GM18508 (cell line): ENCODE measurements around the gene CPS1.

Experiments used
- ATAC-seq: cut with Tn5 transposase; IDR thresholded peaks from one replicate; pipeline ENCODE4 v1.9.1; 2021; ENCODE audit warnings: moderate number of reproducible peaks; ENCODE audit not compliant: insufficient read depth, unreplicated experiment

The CPS1 gene

DNA sequence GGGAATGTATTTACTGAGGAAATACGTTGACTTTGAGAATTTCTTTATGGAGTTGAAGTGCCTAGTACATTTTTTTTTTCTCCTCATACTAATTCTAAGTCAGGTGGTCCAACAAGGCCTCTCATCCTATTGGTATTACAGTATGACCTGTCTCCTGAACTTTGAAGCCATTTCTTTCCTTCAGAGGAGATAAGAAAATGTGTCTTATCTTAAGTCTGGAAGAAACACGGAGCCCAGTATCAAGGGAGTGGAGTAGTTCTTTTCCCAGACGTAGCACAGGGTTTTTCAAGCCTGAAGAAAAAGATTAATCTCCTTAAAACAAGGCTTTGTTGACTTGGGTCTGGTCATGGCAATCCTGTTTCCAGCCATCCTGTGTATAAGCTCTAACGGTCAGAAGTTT is 11.6 kb upstream of the CPS1 start:
- no peak for ATAC-seq

DNA sequence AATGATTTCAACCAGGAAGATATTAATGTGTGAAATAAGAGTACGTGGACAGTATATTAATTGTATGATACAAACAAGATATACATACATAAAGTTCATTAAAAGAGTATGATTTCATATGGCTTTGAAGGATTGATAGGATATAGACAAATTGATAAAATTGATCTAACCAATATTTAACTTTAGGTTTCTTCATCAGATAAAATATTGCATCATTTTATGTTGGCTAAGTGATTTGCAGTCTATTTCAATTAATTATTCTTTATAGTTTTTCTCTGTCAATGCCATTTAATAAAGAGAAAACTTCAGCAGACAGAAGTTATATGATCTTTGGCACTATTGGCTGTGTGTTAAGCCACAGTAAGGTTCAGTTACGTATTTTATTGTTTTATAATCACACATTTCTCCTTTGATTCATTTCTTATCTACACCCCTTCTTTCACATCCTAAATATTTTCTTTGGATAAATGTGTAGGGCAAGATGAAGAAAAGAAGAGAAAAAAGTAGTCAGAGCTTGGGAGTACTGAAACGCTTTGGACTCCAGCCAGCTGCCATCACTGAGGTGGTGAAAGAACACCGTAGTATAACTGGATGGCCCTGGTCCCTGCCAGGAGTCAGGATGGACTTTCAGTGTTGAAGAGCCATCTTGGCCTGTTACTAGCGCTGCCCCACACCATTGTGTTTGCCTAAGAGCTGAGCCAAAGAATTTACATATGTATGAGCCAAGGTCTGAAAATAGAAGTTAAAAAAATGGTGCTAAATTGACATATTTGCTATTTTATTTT is 9.8 kb upstream of the CPS1 start:
- no peak for ATAC-seq

DNA sequence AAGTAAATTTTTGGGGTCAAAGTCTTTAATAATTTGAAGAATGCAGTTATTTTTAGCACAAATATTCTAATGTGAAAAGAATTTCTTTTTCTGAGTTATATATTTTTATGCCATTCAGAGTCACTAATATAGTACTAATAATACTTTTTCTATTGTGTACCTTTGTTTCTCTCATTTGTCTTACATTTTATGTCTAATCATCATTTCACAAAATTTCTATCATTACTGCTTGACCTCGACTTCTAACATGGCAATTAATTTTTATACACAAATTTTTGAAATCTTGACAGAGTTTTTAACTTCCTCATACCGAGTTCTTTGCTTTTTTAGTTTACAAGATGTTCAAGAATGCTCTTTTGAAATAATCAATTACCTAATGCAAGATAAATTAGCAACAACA is 8.4 kb upstream of the CPS1 start:
- no peak for ATAC-seq

DNA sequence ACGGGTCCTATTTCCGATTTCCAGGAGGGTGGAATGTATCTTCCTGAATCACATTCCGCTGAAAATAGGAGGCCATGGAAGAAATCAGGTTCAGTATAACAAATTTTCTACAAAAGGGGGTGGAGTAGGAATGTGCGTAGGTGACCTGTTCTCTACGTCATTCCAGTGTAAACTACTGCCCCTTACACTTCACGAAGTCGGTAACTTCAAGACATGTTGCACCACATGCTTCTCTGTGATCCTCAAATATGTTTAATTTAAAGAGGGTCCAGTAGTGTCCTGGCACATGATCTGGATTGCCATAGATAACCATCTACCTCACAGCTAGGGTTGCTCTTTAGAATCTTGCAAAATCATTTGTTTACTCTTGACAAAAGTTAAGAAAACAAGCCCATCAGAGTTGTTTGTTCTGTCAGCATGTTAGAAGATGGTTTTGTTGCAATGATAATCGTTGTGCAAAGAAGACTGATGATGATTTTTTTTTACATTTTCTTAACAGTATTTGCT is 7.5 kb upstream of the CPS1 start:
- ATAC-seq, result no peak

DNA sequence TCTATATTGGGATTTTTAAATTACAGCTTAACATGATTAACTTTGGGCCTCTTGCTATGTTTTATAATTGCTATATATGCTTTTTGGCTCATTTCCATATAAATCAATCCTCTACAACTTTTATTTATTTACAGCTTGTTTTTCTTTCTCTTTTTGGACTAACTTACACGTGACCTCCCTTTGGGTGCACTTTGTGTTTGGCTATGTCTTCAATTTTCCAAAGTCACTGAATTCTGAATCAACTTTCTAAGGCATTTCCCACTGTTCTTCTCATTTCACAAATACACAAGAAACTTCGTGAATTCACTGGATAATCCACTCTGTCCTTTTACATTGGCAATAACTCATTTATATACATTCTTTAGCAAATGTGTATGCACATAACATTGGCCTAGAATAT is 5.4 kb upstream of the CPS1 start:
- no peak for ATAC-seq

DNA sequence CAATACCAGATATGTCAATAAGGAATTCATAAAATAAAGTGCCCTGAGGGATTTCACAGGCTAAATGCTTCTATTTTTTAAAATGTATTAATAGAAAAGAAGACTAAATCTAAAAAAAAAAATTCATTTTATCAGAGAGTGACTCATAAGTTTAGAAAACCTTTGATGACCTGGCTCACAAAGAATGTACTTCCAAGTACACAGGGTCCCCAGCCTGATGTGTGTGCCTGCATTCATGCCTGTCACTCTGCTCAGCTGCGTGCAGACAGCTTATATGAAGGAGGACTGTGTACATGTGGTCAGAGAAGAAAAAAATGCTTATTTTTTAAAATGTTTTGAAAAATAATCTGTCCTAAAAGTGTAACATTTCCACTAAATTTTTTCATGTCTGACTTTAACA is 3.0 kb upstream of the CPS1 start:
- no peak for ATAC-seq

DNA sequence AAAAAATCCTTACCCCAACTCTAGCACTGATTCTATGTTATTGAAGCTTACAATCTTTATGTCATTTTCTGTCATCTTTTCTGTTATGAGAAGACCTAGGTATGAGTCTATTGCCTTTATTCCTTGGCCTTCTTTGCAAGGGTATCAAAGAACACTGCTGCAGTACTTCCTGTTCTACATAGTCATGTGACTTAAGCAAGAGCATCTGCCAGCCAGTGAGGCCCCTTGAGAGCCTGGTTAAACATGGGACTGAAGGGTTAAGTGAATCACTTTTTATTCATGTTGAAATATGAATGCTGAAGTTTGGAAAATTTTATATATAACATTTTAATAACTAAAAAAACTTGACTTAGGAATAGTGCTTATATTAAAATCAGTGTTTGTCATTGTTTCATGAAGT is 844 bp upstream of the CPS1 start:
- ATAC-seq, result no peak

DNA sequence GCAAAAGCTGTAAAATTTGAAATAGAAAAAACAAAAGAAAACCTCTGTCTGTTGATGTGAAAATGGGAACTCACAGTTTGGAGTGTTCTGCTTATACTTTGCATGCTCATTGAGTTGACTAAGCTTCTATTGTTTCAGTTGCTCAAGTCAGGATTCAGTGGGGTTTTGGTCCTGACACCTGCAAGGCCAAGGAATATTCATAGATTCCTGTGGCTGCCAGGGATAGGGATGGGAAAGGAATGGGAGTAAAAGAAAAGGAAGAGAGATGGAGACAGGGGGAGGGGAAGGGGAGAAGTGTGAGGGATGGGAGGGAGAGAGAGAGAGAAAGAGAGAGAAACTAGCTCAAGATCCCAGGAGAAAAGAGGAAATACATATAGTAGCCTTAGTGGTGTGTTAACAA is 1.3 kb downstream of the CPS1 start:
- ATAC-seq, result no peak

DNA sequence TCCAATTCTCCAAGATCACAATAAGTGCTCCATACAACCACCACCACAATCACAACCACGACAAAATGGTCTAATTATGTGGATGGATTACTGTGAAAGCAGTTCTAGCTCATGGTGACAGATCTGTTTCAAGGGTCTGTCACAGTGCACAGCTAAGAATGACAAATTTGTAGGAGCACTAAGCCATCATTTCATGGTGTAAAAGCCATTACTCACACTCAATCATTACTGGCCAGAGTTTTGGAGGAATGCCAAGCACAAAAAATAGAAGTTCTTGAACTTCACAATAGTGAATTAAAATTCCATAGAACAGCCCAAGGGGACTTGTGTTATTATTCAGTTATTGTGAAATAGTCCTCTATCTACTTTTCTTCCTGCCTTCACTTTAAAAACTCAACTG is 2.3 kb downstream of the CPS1 start:
- ATAC-seq, result no peak

DNA sequence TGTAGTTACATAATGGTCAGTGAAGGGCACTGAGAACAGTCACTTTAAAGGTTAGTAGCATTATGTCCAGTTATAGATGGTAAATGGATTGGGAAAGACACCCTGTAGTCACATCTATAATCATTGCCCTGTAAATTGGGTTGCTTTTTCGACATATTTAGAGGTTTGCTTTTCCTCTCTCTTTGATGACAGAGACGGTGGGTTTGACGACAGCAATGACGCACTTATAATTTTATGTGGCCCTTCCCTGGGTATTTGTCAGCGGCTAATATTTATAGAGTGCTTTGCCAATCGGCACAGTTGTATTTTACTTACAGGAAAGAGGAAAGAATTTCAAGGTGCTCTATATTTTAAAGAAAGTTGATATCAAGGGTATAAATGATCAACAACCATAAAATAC is 2.8 kb downstream of the CPS1 start:
- ATAC-seq, result no peak

DNA sequence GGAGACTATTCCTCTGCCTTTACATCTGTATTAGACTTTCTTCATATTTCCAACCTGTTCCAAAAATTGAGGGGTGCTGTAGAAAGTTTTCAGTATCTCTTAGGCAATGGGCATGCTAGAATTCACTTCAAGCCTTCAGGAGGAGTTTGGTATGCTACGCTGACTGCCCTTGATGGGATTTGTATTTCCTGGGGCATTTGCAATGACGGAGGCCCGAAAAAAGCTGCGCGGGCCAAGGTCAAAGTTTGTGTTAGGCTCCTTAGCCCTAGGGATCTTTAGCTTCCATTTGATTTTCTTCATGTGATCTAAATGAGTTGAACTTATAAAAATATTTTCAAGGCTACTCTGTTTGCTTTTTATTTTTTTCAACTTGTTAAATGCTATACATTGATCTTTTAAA is 5.1 kb downstream of the CPS1 start:
- no peak for ATAC-seq

DNA sequence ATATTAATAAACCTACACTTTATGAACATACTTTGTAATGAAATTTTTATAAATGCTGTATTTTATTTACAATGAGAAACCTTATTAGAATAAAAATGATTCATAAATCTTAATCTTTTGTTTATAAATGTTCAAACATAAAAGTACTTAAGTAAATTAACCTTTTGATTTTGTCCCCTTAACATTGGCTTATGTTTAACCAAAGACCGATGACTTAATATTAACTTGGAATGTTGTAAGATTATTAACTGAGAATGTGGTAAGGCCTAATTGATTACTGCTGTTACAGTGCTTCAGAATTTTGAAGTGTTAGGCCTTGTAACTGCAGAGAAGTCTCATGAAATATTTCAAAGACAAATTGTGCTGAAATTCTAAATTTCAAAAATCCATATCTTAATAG is 5.7 kb downstream of the CPS1 start:
- no peak for ATAC-seq

DNA sequence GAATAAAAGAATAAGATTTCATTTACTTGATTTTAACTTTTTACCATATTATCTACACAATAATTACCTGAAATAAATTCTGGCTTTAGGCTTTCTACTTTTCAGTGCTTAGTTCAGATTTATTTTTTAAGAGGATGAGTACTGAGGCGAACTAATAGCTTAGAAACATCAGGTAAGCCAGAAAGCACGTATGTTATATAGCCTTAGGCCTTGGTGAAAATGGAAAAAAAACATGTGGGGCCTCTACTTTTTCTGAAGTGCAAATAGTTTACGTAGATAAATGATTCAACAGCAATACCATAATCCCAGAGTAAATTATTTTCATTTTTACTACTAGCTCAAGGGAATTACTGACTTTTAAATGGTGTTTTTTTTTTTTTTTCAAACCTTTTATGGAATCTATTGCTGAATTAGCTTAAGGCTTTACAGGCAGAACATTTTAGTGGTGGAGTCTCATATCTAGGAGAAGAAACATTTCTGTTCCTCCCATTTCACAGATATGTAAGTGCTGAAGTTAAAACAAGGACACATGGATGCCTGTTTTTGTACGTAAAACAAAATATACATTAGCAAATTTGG is 6.2 kb downstream of the CPS1 start:
- ATAC-seq, result no peak

DNA sequence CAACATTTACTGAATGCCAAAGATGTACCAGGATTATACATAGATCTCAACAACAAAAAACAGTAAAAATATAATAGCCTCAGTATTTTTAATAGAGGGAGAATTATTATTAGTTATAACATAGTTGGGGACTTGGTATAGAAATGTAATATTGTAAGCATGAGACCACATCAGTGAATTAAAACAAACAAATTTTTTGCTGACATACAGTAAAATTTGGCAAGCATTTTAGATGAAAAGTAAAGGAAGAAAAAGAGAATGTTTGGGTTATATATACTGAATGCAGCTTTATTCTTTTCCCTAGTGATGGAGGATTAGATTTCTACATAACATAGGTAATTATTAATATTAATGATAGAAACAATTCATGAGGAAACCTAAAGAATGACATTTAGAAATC is 10.9 kb downstream of the CPS1 start:
- ATAC-seq, result no peak

DNA sequence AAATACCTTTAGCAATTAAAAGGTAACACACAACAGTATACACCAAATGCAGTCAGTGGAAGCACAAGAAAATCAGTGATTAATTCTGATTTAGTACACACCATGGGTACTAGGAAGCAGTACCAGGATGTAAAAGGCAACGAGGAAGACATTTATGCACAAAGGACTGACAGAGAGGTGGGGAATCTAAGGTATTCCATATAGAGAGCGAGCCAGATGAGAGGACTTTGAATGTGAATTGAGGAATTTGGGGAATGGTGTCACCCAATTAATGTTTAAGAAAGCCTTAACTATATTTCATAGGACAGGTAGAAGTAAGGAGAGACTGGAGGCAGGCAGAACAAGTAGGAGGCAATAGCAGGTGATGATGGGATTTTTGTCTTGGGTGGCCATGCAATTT is 11.7 kb downstream of the CPS1 start:
- no peak for ATAC-seq

DNA sequence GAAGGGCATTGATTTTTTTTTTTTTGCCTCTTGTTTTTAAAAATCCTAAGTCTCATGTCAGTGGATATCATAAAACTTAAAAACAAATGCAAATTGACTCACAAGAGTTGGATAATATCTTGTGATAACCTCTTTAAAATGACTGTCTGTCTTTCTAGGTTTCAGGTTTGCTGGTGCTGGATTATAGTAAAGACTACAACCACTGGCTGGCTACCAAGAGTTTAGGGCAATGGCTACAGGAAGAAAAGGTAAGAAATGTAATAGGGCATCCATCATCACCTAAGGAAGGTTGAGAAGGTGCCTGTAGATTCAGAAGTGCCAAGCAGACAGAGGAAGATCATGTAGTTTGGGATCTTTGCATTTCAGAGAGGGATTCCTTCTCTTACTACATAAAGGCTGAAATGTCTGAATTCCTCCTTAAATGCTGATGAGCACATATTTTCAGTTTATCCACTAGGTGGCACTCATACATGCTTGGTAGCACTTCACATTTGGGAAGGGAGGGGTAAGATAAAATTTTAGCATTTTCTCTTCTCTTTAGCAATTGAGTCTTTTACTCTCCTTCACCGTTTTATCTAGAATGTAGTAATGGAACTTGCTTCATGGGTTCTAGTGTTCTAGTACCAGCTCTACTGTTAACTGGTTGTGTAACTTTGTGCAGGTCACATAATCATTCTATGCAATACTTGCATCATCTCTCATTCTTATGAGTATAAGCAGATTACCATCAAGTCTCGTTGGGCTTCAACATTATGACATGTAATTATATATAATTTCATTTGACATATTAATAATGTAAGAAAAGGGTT is 21.1 kb downstream of the CPS1 start:
- ATAC-seq, result peak; percentile 91

DNA sequence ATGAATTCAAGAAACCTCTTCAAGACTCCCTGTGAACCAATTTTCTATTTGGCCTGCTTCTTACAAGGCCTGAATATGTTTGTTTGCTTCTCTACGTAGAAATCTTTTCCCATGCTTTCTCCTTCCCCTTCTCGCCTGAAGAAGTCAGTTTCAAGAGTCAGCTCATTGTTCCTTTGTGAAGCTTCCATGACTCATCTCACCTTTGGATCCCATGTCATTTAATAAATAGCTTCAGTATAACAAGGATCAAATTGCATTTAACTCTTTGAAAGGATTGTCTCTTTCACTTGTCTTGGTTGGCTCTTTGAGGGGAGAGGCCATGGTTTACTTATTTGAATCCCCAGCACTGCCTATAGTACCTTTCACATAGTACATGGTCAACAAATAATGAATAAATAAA is 28.4 kb downstream of the CPS1 start:
- no peak for ATAC-seq

DNA sequence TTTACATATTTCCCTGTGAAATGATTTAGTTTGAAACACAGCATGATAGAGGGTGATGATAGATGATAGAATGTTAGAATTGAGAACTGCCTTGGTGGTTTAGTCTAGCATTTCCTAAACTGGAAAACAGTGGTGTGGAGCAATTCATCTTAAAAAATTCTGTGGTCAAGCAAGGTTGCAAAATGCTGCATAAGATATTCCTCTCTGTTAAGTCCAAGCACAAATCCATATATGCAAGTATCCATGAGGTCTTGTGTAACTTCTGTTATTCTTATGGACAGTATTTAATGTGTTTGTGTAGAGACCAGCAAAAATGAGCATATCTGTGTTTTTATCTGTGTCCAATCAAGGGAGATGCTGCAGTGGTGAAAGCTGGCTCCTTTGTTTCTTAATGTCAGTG is 30.0 kb downstream of the CPS1 start:
- ATAC-seq, result no peak

DNA sequence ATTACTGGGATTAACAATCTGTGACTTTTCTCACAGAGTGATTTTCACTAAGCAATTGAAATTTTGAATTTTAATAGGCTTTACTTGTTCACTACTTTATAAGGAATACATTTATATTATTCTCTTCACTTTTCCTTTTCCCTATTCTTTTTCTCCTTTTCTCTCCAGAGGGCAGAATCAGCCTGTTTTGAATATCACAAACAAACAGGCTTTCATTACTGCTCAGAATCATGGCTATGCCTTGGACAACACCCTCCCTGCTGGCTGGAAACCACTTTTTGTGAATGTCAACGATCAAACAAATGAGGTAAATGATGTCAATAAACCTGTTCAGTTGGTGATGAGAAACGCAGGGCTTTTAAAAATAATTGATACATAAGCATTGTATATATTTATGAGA is 35.3 kb downstream of the CPS1 start:
- no peak for ATAC-seq

DNA sequence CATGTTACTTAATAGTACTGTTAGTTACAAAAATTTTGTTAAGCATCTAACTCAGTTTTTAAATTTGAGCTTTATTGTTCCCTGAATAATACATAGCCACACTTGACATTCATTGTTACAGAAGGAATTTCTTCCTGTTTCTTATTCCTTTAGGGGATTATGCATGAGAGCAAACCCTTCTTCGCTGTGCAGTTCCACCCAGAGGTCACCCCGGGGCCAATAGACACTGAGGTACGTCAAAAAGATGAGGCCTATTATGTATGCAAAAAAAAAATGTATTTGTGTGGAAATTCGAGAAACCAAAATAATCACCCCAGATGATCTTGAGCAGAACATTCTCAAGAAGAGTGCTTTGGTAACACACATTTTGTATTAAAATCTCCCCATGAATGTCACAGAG is 36.3 kb downstream of the CPS1 start:
- no peak for ATAC-seq

DNA sequence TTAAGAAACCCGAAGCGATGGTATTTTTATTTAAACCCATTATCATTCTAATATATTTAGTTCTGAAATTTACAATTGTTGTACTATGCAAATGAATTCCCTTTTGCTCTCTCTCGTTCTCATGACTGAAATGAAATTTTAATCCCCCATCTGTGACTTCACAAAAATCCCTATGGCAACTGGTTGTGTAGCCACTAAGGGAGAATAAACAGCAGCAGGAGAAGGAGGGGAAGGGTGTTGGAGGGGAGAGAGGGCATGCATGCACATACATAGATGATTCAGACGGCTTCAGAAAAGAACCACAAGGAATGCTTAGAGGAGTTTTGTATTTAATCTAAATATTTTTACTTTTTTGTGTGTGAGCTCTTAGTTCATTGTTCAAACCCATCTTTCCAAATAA is 36.8 kb downstream of the CPS1 start:
- no peak for ATAC-seq
